ENCODE data around the gene ARRDC5.

DNA sequence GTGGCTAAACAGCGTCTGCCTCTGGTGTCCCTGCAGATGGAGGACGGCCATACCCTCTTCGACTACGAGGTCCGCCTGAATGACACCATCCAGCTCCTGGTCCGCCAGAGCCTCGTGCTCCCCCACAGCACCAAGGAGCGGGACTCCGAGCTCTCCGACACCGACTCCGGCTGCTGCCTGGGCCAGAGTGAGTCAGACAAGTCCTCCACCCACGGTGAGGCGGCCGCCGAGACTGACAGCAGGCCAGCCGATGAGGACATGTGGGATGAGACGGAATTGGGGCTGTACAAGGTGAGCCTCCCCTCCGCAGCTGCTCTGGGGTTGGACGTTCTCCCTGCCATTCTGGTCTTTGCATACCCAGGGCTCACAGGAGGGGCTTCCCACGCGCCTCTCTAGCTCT, 26.5 kb upstream of the ARRDC5 start:
- TF ChIP-seq, protein P1, sequence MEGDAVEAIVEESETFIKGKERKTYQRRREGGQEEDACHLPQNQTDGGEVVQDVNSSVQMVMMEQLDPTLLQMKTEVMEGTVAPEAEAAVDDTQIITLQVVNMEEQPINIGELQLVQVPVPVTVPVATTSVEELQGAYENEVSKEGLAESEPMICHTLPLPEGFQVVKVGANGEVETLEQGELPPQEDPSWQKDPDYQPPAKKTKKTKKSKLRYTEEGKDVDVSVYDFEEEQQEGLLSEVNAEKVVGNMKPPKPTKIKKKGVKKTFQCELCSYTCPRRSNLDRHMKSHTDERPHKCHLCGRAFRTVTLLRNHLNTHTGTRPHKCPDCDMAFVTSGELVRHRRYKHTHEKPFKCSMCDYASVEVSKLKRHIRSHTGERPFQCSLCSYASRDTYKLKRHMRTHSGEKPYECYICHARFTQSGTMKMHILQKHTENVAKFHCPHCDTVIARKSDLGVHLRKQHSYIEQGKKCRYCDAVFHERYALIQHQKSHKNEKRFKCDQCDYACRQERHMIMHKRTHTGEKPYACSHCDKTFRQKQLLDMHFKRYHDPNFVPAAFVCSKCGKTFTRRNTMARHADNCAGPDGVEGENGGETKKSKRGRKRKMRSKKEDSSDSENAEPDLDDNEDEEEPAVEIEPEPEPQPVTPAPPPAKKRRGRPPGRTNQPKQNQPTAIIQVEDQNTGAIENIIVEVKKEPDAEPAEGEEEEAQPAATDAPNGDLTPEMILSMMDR (IDR thresholded peaks at IDR 0.05; ENCODE audit: insufficient read depth, low read depth, low read length) = no peak
- TF ChIP-seq EZH2 (IDR thresholded peaks at IDR 0.05; ENCODE audit: insufficient read depth, low read length) = no peak

Measured in astrocyte (in vitro differentiated cells and primary cell).